HUES48 (cell line): Measurements from ENCODE around the gene BORCS5.

ENCODE experiments used
- H3K27ac ChIP-seq: one replicate; pipeline ENCODE4 v1.7.0; 2013; ENCODE audit warnings: low read depth, low read length, inconsistent platforms
- H3K27me3 ChIP-seq: 2 replicates; pipeline ENCODE4 v1.6.1; 2013; ENCODE audit warnings: mild to moderate bottlenecking, low read length; ENCODE audit not compliant: control insufficient read depth, insufficient read depth
- H3K36me3 ChIP-seq: 2 replicates; pipeline ENCODE4 v1.6.1; 2013; ENCODE audit warnings: low read length; ENCODE audit not compliant: control insufficient read depth, insufficient read depth
- H3K4me1 ChIP-seq: 2 replicates; pipeline ENCODE4 v1.6.1; 2013; ENCODE audit warnings: mild to moderate bottlenecking, low read length; ENCODE audit not compliant: control insufficient read depth, insufficient read depth
- H3K4me3 ChIP-seq: 2 replicates; pipeline ENCODE4 v1.5.1; 2013; ENCODE audit warnings: mild to moderate bottlenecking, low read depth, low read length
- H3K9ac ChIP-seq: 2 replicates; pipeline ENCODE4 v1.6.1; 2013; ENCODE audit warnings: mild to moderate bottlenecking, low read depth, low read length, moderate library complexity
- H3K9me3 ChIP-seq: 2 replicates; pipeline ENCODE4 v1.6.1; 2013; ENCODE audit warnings: low read length; ENCODE audit not compliant: control insufficient read depth, insufficient read depth

The BORCS5 gene

GRCh38 chr12:12476857-12477531 is 120.1 kb downstream of the BORCS5 start:
- Histone ChIP-seq H3K4me1 (no peaks in the 10 kb centered on the region), H3K9ac (no peak overlapping the region), H3K9me3 (no peaks in the 10 kb centered on the region), H3K27ac (no peak overlapping the region), H3K4me3 (no peak overlapping the region), H3K36me3 (peaks cover 66% of the 10 kb centered on the region), H3K27me3 (no peaks in the 10 kb centered on the region)

- no peak overlapping the region for H3K9ac ChIP-seq
- no peak overlapping the region for H3K27ac ChIP-seq
- H3K4me3 ChIP-seq: no peak overlapping the region
- no peaks in the 10 kb centered on the region for H3K9me3 ChIP-seq
- H3K27me3 ChIP-seq: no peaks in the 10 kb centered on the region
- no peaks in the 10 kb centered on the region for H3K4me1 ChIP-seq
- H3K36me3 ChIP-seq: peaks cover 71% of the 10 kb centered on the region
These were observed 120.6 kb downstream of the BORCS5 start for GRCh38 chr12:12477532-12477890.

- peaks cover 90% of the 10 kb centered on the region for H3K36me3 ChIP-seq
- no peaks in the 10 kb centered on the region for H3K9me3 ChIP-seq
- H3K4me3 ChIP-seq: no peak overlapping the region
- no peak overlapping the region for H3K9ac ChIP-seq
- no peaks in the 10 kb centered on the region for H3K27me3 ChIP-seq
- H3K27ac ChIP-seq: no peak overlapping the region
- H3K4me1 ChIP-seq: no peaks in the 10 kb centered on the region
These were observed 123.2 kb downstream of the BORCS5 start for GRCh38 chr12:12480074-12480473.

- Histone ChIP-seq H3K27ac (no peak overlapping the region), H3K4me1 (no peaks in the 10 kb centered on the region)
These were observed 124.8 kb downstream of the BORCS5 start for GRCh38 chr12:12481631-12482030.

GRCh38 chr12:12482150-12482761 is 125.4 kb downstream of the BORCS5 start:
- H3K27me3 ChIP-seq: no peaks in the 10 kb centered on the region
- no peaks in the 10 kb centered on the region for H3K9me3 ChIP-seq
- H3K4me3 ChIP-seq: no peak overlapping the region
- no peaks in the 10 kb centered on the region for H3K4me1 ChIP-seq
- no peak overlapping the region for H3K9ac ChIP-seq
- H3K36me3 ChIP-seq: peaks cover 88% of the 10 kb centered on the region
- no peak overlapping the region for H3K27ac ChIP-seq

More at GRCh38 chr12:12481631-12482030, 124.8 kb downstream of the BORCS5 start:
- no peaks in the 10 kb centered on the region for H3K27me3 ChIP-seq
- no peaks in the 10 kb centered on the region for H3K9me3 ChIP-seq
- peaks cover 88% of the 10 kb centered on the region for H3K36me3 ChIP-seq
- H3K9ac ChIP-seq: no peak overlapping the region
- H3K4me3 ChIP-seq: no peak overlapping the region

GRCh38 chr12:12482959-12483358 is 126.1 kb downstream of the BORCS5 start:
- H3K9me3 ChIP-seq: no peaks in the 10 kb centered on the region
- H3K27me3 ChIP-seq: no peaks in the 10 kb centered on the region
- H3K27ac ChIP-seq: no peak overlapping the region
- H3K36me3 ChIP-seq: peaks cover 87% of the 10 kb centered on the region
- no peak overlapping the region for H3K4me3 ChIP-seq
- no peak overlapping the region for H3K9ac ChIP-seq
- H3K4me1 ChIP-seq: no peaks in the 10 kb centered on the region

- H3K9ac ChIP-seq: no peak overlapping the region
- no peak overlapping the region for H3K4me3 ChIP-seq
- peaks cover 83% of the 10 kb centered on the region for H3K36me3 ChIP-seq
- no peak overlapping the region for H3K27ac ChIP-seq
- no peaks in the 10 kb centered on the region for H3K27me3 ChIP-seq
- no peaks in the 10 kb centered on the region for H3K4me1 ChIP-seq
- H3K9me3 ChIP-seq: no peaks in the 10 kb centered on the region
These were observed 126.6 kb downstream of the BORCS5 start for GRCh38 chr12:12483438-12483837.

GRCh38 chr12:12486661-12487240 is 129.9 kb downstream of the BORCS5 start:
- no peaks in the 10 kb centered on the region for H3K27me3 ChIP-seq
- H3K27ac ChIP-seq: no peak overlapping the region
- no peaks in the 10 kb centered on the region for H3K9me3 ChIP-seq
- H3K4me3 ChIP-seq: no peak overlapping the region
- peaks cover 67% of the 10 kb centered on the region for H3K36me3 ChIP-seq
- no peaks in the 10 kb centered on the region for H3K4me1 ChIP-seq
- H3K9ac ChIP-seq: no peak overlapping the region

GRCh38 chr12:12487490-12487889 is 130.6 kb downstream of the BORCS5 start:
- Histone ChIP-seq H3K4me1 (no peaks in the 10 kb centered on the region), H3K27me3 (no peaks in the 10 kb centered on the region), H3K36me3 (peaks cover 64% of the 10 kb centered on the region)

GRCh38 chr12:12488296-12488695 is 131.4 kb downstream of the BORCS5 start:
- no peaks in the 10 kb centered on the region for H3K9me3 ChIP-seq
- H3K4me3 ChIP-seq: no peak overlapping the region
- H3K27me3 ChIP-seq: no peaks in the 10 kb centered on the region
- no peaks in the 10 kb centered on the region for H3K4me1 ChIP-seq
- H3K27ac ChIP-seq: no peak overlapping the region
- H3K9ac ChIP-seq: no peak overlapping the region
- H3K36me3 ChIP-seq: peaks cover 60% of the 10 kb centered on the region

More at GRCh38 chr12:12487490-12487889, 130.6 kb downstream of the BORCS5 start:
- Histone ChIP-seq H3K27ac (no peak overlapping the region), H3K4me3 (no peak overlapping the region), H3K9me3 (no peaks in the 10 kb centered on the region), H3K9ac (no peak overlapping the region)

GRCh38 chr12:12488823-12489550 is 132.1 kb downstream of the BORCS5 start:
- Histone ChIP-seq H3K27me3 (no peaks in the 10 kb centered on the region), H3K27ac (no peak overlapping the region), H3K9me3 (no peaks in the 10 kb centered on the region), H3K9ac (no peak overlapping the region), H3K4me3 (no peak overlapping the region), H3K4me1 (no peaks in the 10 kb centered on the region), H3K36me3 (peaks cover 60% of the 10 kb centered on the region)
